HG03045 (cell line): ENCODE results near the gene MMP28.

Source experiments
- ATAC-seq: cut with Tn5 transposase; IDR thresholded peaks from one replicate; pipeline ENCODE4 v1.9.1; 2021; ENCODE audit warnings: mild to moderate bottlenecking, moderate library complexity; ENCODE audit not compliant: unreplicated experiment

The MMP28 gene

GRCh38 chr17:35745246-35745645 lies 50.2 kb downstream of the MMP28 start:
- no peak for ATAC-seq

- ATAC-seq = no peak
These were observed 50.6 kb downstream of the MMP28 start for GRCh38 chr17:35744830-35745229.

GRCh38 chr17:35743626-35744328 lies 51.7 kb downstream of the MMP28 start:
- no peak for ATAC-seq

DNA sequence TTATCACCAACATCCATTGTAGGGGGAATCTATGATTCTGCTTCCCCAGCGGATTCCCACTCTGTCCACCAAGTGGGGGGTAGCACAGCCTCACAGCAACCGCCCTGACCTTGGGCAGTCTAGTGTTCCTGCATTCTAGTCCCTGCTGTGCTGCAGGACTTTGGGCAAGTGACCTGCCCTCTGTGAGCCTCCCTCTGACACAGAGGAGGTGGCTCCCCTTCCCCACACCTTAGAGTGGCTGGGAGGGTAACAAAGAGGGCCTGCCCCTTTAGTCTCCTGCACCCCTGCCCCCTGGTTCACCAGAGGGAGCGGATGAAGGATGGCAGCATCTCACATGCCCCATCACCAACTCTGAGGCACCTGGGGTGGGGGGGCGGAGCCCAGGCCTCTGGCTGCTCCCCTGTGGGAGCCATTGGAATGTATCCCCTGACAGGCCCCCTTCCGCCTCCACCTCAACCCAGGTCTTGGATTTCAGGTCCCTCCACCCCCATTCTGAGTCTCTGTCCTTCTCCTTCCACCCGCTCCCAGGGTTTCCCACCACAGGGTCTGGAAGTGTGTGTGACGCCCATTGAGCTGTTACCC lies 52.5 kb downstream of the MMP28 start:
- no peak for ATAC-seq

GRCh38 chr17:35742496-35742895 lies 52.9 kb downstream of the MMP28 start:
- no peak for ATAC-seq

DNA sequence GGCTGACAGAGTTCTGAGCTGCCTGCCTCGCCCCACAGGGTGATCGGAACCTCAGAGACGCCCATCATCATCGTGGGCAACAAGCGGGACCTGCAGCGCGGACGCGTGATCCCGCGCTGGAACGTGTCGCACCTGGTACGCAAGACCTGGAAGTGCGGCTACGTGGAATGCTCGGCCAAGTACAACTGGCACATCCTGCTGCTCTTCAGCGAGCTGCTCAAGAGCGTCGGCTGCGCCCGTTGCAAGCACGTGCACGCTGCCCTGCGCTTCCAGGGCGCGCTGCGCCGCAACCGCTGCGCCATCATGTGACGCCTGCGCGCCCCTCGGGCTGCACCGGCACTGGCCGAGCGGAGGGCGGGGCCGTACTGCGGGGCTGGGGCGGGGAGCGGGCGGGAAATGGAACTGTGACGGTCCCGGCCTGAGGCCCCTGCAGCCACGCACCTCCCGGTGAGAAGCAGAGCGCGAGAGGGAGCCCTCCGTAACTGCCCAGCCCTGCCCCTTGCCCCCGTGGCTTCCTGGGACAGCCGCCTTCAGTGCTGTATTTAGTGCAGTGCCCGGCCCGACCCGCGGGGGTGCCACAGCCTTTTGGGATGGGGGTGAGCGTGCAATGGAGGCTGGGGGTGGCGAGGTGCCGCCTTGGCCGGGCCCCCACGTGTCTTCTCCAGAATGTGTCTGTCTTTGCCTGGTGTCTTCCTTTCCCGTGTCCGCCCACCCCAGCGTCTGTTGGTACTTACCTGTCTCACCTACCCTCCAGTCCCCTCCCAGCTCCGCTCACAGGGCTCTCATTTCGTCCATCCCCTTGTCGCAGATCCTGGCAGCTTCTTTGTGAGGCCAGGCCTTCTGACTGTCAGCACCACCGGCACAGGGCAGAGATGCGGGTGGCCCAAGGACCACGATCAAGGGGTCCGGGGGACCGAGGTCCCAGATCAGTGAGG lies 54.2 kb downstream of the MMP28 start:
- no peak for ATAC-seq

DNA sequence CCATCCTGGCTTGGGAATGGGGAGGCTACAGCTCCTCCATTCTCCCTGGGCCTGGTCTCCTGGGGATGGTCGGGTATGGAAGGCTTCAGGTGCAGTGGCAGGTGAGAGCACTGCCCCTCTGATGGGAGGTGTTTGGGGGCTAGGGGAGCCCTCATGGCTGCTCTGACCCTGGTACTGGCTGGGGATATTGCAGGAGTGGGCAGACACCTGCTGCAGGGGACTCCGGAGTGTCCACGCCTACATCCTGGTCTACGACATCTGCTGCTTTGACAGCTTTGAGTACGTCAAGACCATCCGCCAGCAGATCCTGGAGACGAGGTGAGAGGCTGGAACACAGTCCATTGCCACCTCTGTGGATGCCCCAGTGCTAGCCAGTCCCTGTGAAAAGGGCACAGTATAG lies 55.2 kb downstream of the MMP28 start:
- no peak for ATAC-seq

DNA sequence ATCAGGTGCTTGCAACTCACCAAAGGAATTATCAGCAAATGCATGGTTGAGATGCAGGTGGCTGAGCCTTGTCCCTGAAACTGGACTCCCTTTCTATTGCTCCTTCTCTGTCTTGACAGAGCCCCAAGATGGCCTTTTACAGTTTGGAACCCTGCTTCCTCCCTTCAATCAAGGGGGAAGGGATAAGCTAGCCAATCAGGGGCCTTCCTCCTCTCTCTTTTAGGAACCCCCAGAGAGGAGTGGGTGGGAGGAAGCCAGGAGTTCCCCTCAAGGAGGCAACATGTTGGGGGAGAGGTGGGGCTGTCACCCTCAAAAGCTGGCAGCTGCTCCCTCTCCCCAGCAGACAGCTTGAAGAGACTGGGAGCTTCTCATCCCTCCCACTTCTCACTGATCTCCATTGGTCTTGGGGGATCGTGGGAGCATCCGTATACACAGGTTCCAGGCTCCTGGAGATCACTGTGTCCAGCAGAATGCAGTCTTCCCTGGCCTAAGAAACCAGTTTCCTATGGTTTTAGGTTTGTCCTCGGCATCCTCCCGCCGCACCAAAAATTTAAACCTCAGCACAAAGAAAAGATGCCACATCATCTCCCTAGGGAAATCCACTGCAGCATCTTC lies 56.8 kb downstream of the MMP28 start:
- no peak for ATAC-seq

DNA sequence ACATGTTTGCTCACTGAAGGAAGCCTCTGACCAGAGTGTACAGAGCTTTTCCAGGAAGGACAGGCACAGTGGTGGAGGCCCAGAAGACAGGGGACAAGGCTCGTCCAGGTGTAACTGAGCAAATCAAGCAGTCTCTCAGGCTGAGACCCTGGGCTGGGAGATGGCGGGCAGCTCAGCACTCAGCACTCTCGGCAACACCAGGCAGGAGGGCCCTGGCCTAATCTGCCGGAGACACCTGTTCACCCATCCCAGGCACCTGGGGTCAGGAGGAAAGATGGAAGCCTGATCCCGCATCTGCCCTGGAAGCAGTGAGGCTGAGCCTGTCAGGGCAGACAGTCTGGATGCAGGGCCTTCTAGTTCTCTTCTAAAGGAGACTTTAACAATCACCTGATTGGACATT lies 59.2 kb downstream of the MMP28 start:
- ATAC-seq = no peak

DNA sequence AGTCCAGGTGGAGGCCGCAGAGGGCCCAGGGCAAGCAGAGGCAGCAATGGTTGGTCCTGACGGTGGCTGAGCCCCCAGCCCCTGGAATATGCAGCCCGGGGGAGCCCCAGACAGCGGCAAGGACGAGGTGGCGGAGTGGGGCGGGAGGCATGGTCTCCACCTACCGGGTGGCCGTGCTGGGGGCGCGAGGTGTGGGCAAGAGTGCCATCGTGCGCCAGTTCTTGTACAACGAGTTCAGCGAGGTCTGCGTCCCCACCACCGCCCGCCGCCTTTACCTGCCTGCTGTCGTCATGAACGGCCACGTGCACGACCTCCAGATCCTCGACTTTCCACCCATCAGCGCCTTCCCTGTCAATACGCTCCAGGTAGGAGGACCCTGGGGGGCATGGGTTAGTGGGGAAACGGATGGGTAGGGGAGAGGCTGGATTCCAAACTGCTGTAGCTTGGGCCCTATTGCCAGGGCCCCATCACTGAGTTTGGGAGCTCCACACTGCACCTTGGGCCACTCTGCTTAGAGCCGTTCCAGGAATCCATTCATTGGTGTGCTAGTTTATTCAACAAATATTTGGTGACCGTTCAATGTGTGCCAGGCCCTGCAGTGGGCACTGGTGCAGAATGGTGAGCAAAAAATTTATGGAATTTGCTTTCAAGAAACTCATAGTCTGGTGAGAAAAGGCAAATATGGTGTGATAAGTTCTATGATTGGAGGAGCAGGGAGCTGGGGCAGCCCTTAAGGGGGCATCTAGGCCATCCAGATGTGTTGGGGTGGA lies 60.2 kb downstream of the MMP28 start:
- no peak for ATAC-seq

- ATAC-seq = no peak
These were observed 61.0 kb downstream of the MMP28 start for GRCh38 chr17:35734396-35734795.

DNA sequence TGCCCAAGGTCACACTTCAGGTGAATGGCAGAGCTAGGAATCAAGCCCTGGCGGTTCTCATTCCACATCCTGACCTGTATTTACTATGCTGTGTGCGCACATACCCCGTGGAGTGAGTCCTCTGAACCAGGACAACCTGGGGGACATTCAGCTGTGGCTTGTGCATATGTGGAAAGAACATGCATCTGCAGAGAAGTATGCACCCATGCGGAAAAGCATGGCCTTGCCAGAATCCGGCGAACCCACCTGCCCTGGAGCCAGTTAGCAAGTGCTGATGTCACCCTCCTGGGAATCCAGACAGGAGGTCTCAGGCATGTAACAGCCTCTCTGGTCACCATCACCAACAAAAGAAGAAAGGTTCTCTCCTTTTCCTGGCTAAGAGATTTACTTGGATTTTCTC lies 62.1 kb downstream of the MMP28 start:
- ATAC-seq = no peak

GRCh38 chr17:35732806-35733136 lies 62.7 kb downstream of the MMP28 start:
- ATAC-seq = no peak

- no peak for ATAC-seq
These were observed 63.3 kb downstream of the MMP28 start for GRCh38 chr17:35731917-35732805.

DNA sequence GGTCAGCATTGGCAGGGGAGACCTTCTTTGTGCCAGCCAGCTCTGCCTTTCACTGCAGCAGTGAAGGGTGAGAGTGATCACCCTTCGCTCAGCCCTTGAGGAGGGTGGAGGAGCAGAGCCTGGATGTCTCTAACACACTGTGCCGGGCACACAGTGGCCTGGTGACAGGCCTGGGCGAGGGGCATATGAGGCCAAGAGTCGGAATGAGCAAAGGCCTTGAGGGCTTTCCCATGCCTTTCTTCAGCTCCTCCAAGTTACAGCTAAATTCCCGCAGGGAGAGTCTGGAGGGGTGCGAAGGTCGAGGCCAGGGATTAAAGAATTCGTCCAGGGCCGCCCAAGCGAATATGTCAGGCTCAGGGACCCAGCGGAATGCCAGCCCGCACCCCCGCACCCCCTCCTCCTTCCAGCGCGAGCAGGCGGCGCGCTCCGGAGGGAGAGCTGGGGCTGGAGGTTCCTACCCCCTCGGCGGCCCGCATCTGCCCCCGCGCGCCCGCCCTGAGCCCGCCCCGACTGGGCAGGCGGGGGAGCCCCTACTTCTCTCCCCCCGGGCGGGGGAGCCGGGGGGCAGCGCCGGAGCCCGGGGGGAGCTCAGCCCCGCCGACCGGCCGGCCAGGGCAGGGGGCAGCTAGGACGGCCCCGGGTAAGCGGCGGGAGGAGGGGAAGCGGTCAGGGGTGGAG lies 64.1 kb downstream of the MMP28 start, which contains the start of gene RASL10B:
Gene RASL10B, plus strand, starts transcription at position 401 of the 678 bp plus-strand sequence. CDS start 3,546 bp downstream, outside the sequence.
- ATAC-seq = no peak

GRCh38 chr17:35730400-35731005 lies 64.9 kb downstream of the MMP28 start:
- ATAC-seq = no peak

DNA sequence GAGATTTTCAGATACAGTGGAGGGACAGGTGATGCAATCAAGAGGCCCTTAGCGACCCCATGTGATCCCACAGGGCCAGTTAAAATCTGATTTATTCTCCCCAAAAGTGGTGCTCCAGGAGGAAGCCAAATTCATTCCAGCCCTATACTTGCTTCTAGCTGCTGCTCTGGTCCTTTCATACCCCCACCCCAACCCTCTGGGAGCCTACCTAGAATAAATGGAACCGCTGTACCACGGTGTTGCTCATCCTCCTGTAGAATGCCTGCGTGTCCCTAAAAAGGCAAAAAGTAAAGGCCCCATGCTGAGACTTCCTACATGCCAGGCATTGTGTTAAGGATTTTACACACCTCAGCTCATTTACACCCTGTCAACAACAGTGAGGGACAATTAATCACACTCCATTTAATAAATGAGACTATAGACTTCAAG lies 66.0 kb downstream of the MMP28 start:
- ATAC-seq = no peak

DNA sequence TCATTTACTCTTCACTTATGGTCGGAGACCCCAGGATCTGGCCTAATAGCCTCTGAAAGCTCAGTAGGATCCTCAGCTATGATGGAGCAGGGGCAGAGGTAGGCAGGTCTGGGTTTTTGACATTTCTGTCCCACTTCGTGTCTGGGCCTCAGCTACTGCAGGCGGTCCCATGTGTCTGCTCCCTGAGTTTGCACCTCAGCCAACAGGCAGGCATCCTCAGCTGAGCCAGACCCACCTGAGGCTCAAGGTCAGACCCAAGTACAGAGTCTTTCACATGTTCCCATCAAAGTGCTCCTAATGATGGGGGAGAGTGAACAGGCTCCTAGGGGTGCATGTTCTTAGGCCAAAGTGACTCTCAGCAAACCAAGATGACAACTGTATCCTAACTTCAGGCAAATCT lies 66.9 kb downstream of the MMP28 start:
- ATAC-seq = no peak

GRCh38 chr17:35727635-35728034 lies 67.8 kb downstream of the MMP28 start:
- no peak for ATAC-seq
